ENCODE measurements around the gene TSPAN18. TPM values are rescaled to one million over a fixed set of nuclear protein-coding genes. Genes with fewer than 3 reads are reported as not detected.
A peak's percentile ranks its signal among the peaks of the same experiment; 100 is the strongest.

The TSPAN18 gene
- total RNA-seq, 1 experiment from 2014 or later, result not detected

- DNase-seq (ENCODE audit: low spot score), result no peak
These were observed 15.5 kb upstream of the TSPAN18 start for GRCh38 chr11:44711113-44711786.

DNA sequence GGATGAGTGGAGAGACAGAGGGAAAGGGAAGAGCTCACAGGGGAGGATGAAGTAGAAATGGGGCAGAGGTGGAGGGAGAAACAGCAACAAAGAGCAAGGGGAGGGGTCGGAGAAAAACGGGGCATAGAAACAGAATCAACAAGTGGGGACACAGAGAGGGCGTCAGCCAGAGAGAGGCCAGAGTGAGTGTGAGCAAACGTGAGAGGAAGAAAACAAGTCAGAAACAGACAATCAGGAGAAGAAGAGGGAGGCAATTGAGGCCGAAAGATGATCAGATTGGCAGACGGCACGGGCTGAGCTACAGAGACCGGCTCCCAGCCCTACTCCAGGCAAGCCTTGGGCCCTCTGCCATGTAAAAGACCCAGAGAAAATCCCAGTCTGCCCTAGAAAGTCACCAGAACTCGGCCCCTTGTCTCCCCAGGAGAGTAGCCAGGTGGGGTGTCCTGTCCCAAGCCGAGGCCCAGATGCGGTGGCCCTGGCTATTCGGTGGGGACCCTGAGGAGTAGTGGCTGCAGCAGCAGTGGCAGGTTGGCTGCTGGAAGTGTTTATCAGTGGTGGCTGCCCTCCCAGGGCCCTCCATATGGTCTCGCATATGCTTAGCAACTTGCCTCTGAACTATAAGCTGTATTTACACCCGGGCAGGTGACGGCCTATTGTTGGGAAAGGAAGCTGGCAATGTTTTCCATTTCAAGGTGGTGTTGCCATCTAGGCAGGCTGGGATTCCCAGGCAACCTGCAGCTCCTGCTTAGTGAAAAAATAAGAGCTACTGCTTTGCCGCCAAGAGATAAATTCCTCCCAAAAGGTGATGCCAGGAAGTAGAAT, 14.8 kb upstream of the TSPAN18 start:
- no peak for DNase-seq (ENCODE audit: low spot score)

- DNase-seq (ENCODE audit: low spot score), result no peak
These were observed 13.7 kb upstream of the TSPAN18 start for GRCh38 chr11:44713022-44713421.

GRCh38 chr11:44716256-44716655, 10.5 kb upstream of the TSPAN18 start:
- DNase-seq (ENCODE audit: low spot score), result no peak

GRCh38 chr11:44718057-44718456, 8.7 kb upstream of the TSPAN18 start:
- no peak for DNase-seq (ENCODE audit: low spot score)

- no peak for DNase-seq (ENCODE audit: low spot score)
These were observed 8.0 kb upstream of the TSPAN18 start for GRCh38 chr11:44718612-44719390.

- peak; percentile 35 for DNase-seq (ENCODE audit: low spot score)
These were observed 1.6 kb upstream of the TSPAN18 start for GRCh38 chr11:44725016-44725685.

DNA sequence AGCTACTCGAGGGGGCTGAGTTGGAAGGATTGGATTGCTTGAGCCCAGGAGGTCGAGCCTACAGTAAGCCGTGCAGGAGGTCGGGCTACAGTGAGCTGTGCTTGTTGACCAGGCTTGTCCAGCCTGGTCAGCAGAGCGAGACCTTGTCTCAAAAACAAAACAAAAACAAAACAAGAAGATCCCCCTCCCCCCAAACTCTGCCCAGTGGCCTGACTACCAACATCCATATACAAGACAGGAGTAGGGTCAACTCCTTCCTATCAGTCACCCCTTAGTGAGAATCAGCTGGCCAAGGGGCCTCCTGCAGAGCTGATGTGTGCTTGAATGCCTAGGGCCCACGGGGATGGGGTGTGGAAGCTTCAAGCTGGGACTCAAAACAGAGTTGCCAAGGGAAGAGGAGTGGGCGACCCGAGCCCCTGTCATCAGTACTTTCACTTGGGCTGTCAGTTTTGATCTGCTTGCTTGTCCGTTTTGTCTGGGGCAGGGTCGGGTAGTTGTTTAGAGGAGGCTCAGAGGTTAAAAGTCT, 942 bp upstream of the TSPAN18 start:
- DNase-seq (ENCODE audit: low spot score), result no peak

- DNase-seq (ENCODE audit: low spot score), result no peak
These were observed 281 bp downstream of the TSPAN18 start for GRCh38 chr11:44727114-44727372.

DNA sequence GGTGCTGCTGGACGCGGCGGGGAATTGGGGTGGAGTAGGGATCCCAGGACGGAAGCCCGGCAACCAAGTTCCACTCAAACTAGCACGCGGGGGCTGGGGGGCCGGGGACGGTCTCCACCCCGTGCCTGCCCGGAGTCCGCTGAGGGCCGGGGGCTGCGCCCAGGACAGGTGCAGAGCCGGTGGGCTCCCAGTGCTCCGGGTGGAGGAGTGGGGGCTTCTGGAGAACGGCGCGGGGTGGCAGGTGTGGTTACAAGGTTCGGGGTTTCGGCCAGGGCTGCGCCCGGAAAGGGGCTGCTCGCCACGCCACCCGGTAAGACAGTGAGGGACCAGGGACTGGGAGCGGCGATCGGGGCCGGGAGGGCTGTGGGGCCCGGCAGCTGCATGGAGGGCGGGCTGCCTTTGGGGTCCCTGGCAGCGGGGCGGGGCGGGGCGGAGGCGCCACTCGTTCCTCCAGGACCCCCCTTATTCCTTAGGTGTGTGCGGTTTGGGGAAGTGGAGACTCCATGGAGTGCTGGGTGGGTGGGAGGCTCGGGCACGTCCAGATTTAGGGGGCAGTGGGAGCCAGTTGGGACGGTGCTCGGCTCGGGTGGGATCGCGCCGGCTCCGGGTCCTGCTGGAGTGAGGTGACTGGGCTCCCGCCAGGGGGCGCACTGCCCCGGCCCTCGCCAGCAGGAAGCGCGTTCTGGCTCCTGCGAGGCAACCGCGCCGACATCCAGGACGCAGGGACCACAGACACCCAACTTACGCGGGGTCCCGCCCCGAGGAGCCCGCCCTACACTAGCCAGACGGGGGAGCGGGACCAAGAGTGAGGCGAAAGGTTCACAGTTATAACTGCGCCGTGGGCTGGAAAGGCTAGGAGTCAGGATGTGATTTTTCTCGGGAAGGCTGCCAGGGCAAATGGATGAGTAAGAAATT, 868 bp downstream of the TSPAN18 start:
- peak; percentile 53 for DNase-seq (ENCODE audit: low spot score)

DNA sequence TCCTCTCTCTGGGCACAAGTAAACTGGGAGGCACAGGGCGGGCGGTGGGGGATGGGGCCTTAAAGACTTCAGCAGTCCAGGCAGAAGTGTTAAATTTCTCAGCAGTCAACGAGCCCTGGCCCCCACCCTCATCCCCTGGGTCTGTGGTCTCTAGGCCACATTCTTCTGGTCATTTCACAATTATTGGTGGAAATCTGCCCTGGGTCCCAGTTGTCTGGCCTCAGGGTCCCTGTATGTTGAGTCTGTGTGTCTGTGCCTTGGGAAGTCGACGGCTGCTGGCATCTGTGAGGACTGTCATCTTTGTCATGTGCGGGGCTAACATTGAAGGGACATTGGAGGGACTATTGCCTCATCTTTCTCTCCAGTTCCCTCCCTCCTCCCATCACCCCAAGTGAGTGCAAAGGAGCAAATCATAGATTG, 1.7 kb downstream of the TSPAN18 start:
- no peak for DNase-seq (ENCODE audit: low spot score)

DNA sequence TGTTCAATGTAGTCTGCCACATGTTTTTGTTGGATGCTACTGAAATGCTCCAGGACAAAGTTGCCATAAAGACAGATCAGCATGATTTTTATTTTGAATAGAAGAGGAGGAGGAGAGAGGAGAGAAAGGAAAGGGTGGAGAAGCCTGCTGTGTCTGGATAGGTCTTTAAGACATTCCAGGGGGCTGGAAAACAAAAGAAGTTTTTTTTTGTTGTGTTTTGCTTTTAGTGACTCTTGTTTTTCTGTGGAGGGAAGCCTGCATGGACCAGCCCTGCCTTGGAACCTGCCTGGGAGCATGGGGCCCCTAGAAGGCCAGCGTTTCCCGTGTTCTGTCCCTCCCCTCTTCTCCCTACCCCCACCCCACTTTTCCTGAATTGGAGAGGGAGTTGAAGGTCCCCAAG, 2.3 kb downstream of the TSPAN18 start:
- no peak for DNase-seq (ENCODE audit: low spot score)

DNA sequence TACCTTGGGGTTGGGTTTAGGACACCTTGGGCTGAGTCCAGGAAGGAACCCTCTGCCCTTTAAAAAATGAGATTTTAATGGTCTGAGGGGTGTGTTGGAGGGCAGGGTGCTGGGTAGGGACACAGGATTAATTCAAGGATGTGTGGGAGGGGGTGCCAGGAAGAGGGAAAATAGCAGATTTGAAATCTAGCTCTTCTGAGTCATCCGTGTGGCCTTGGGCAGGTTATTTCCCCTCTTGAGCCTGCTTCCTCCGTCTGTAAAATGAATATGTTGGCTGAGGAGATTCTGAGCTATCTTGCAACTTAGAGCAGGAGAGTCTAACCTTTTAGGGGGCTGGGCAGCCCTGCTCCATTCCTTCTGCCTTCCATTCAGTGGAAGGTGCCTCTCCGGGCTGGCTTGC, 3.0 kb downstream of the TSPAN18 start:
- peak; percentile 14 for DNase-seq (ENCODE audit: low spot score)

GRCh38 chr11:44730775-44731174, 4.0 kb downstream of the TSPAN18 start:
- no peak for DNase-seq (ENCODE audit: low spot score)

- no peak for DNase-seq (ENCODE audit: low spot score)
These were observed 5.1 kb downstream of the TSPAN18 start for GRCh38 chr11:44731685-44732430.

- DNase-seq (ENCODE audit: low spot score), result no peak
These were observed 5.8 kb downstream of the TSPAN18 start for GRCh38 chr11:44732564-44732963.

DNA sequence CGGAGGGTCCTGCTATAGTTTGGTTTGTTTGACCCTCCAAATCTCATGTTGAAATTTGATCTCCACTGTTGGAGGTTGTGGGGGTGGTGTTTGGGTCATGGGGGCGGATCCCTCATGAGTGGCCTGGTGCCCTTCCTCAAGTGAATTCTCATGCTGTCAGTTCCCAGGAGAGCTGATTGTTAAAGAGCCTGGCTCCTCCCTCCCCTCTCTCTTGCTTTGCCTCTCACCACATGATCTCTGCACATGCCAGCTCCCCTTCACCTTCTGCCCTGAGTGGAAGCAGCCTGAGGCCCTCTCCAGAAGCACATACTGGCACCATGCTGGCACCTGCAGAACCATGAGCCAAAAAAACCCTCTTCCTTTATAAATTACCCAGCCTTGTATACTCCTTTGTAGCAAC, 7.1 kb downstream of the TSPAN18 start:
- DNase-seq (ENCODE audit: low spot score), result no peak

- no peak for DNase-seq (ENCODE audit: low spot score)
These were observed 8.2 kb downstream of the TSPAN18 start for GRCh38 chr11:44734843-44735381.

GRCh38 chr11:44736791-44737190, 10.0 kb downstream of the TSPAN18 start:
- no peak for DNase-seq (ENCODE audit: low spot score)
